ENCODE data around the gene RPL13A. TPM values are rescaled to one million over a fixed set of nuclear protein-coding genes. Genes with fewer than 3 reads are reported as not detected.

The RPL13A gene
- polyA plus RNA-seq, 1 of the 3 experiments (the other 2 are of a cell fraction) = 2,748 TPM

- Histone ChIP-seq H3K27me3 (ENCODE audit: insufficient read depth) (no peaks in the 10 kb centered on the region), H3K4me2 (no peak overlapping the region), H3K27ac (ENCODE audit: low read depth in 2 of 2, low read length in 1 of 2) (no peak overlapping the region), H3K79me2 (ENCODE audit: insufficient read depth) (no peaks in the 10 kb centered on the region), H3K36me3 (replicated peaks in 1 of 2; ENCODE audit: control insufficient read depth in 1 of 2, insufficient read depth in 2 of 2, low read length in 1 of 2) (no peaks in the 10 kb centered on the region), H3F3A (replicated peaks; ENCODE audit: insufficient read depth) (peaks cover 3% of the 10 kb centered on the region), H3K9me3 (no peaks in the 10 kb centered on the region), H3K9ac (no peak overlapping the region), H3K9me2 (no peaks in the 10 kb centered on the region), H4K20me1 (ENCODE audit: insufficient read depth) (no peaks in the 10 kb centered on the region), H3K4me1 (ENCODE audit: control insufficient read depth in 1 of 2, insufficient read depth in 2 of 2, low read depth in 1 of 2, low read length in 1 of 2) (no peaks in the 10 kb centered on the region; a peak in 1 of 4 replicates), H2AFZ (ENCODE audit: low read depth) (no peak overlapping the region), H3K4me3 (ENCODE audit: low read depth in 2 of 2, low read length in 1 of 2) (no peak overlapping the region)
- ChIA-PET CTCF (interaction anchor here (1.6 kb wide), 1 partner anchor 26 kb away, joined by 3 read pairs; no protein-coding TSS in a partner anchor), POLR2A (interaction anchor here (0.7 kb wide), 1 partner anchor 1277 kb away, joined by 3 read pairs; no protein-coding TSS in a partner anchor)
- 94% methylated on average over 11 of the region's 14 CpGs for WGBS (ENCODE audit: low lambda C conversion rate)
- DNase-seq = no peak
- TF ChIP-seq EZH2phosphoT487 (IDR thresholded peaks at IDR 0.05; ENCODE audit: borderline replicate concordance, low read depth) (no peak), MXI1 (IDR thresholded peaks at IDR 0.05; ENCODE audit: low read depth, low read length) (no peak), FOSL2 (IDR thresholded peaks at IDR 0.05; ENCODE audit: borderline replicate concordance, low read depth) (no peak), NRF1 (IDR thresholded peaks at IDR 0.05; ENCODE audit: low read depth, low read length) (no peak), TAF1 (IDR thresholded peaks at IDR 0.05; ENCODE audit: borderline replicate concordance, low read depth, low read length) (no peak), FOXM1 (IDR thresholded peaks at IDR 0.05; ENCODE audit: low read depth) (no peak), POLR2AphosphoS5 (IDR thresholded peaks at IDR 0.05; ENCODE audit: low read depth, low read length) (no peak), GATA2 (CRISPR knock-in tag; IDR thresholded peaks at IDR 0.05) (no peak), RCOR1 (IDR thresholded peaks at IDR 0.05; ENCODE audit: low read length) (no peak), TEAD4 (IDR thresholded peaks at IDR 0.05; ENCODE audit: borderline replicate concordance, insufficient read depth) (no peak), CTCF (IDR thresholded peaks at IDR 0.05) (no peak)
- TF ChIP-seq, protein P1, sequence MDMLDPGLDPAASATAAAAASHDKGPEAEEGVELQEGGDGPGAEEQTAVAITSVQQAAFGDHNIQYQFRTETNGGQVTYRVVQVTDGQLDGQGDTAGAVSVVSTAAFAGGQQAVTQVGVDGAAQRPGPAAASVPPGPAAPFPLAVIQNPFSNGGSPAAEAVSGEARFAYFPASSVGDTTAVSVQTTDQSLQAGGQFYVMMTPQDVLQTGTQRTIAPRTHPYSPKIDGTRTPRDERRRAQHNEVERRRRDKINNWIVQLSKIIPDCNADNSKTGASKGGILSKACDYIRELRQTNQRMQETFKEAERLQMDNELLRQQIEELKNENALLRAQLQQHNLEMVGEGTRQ (IDR thresholded peaks at IDR 0.05; ENCODE audit: borderline replicate concordance, low read depth, low read length) = no peak
Observed at GRCh38 chr19:49479975-49480628, 7.3 kb upstream of the RPL13A start.

GRCh38 chr19:49481020-49481683 lies 6.3 kb upstream of the RPL13A start:
- 93% methylated on average over 6 of the region's 7 CpGs for WGBS (ENCODE audit: low lambda C conversion rate)
- ChIA-PET CTCF (no interaction called here), POLR2A (interaction anchor here (0.7 kb wide), 1 partner anchor 1278 kb away, joined by 3 read pairs; no protein-coding TSS in a partner anchor)
- Histone ChIP-seq H3K79me2 (ENCODE audit: insufficient read depth) (no peaks in the 10 kb centered on the region), H3K9me3 (no peaks in the 10 kb centered on the region), H3K9ac (no peak overlapping the region), H3K27me3 (ENCODE audit: insufficient read depth) (no peaks in the 10 kb centered on the region), H3K27ac (ENCODE audit: low read depth in 2 of 2, low read length in 1 of 2) (no peak overlapping the region), H3K9me2 (no peaks in the 10 kb centered on the region), H3K4me2 (no peak overlapping the region), H3K36me3 (replicated peaks in 1 of 2; ENCODE audit: control insufficient read depth in 1 of 2, insufficient read depth in 2 of 2, low read length in 1 of 2) (no peaks in the 10 kb centered on the region), H3K4me3 (ENCODE audit: low read depth in 2 of 2, low read length in 1 of 2) (no peak overlapping the region), H3F3A (replicated peaks; ENCODE audit: insufficient read depth) (peaks cover 3% of the 10 kb centered on the region), H2AFZ (ENCODE audit: low read depth) (no peak overlapping the region), H4K20me1 (ENCODE audit: insufficient read depth) (no peaks in the 10 kb centered on the region), H3K4me1 (ENCODE audit: control insufficient read depth in 1 of 2, insufficient read depth in 2 of 2, low read depth in 1 of 2, low read length in 1 of 2) (no peaks in the 10 kb centered on the region; a peak in 1 of 4 replicates)
- TF ChIP-seq, protein P1 (IDR thresholded peaks at IDR 0.05; ENCODE audit: borderline replicate concordance, low read depth, low read length) = no peak
- no peak for TF ChIP-seq FOXJ3 (CRISPR knock-in tag; IDR thresholded peaks at IDR 0.05)
- no peak for DNase-seq

Data from SK-N-SH (cell line).